GM18511 (cell line): ENCODE measurements around the gene SLC22A3.
A peak's percentile ranks its signal among the peaks of the same experiment; 100 is the strongest.
"Not testable (repeated sequence)": the region's sequence is repeated elsewhere in the genome, so short reads cannot be mapped to it uniquely, and the experiment has no call there.

ENCODE experiments used
- ATAC-seq: cut with Tn5 transposase; IDR thresholded peaks from one replicate; pipeline ENCODE4 v1.9.1; 2021; ENCODE audit warnings: mild to moderate bottlenecking, moderate library complexity; ENCODE audit not compliant: unreplicated experiment

Gene SLC22A3

GRCh38 chr6:160368670-160369069 lies 20.5 kb downstream of the SLC22A3 start:
- ATAC-seq = no peak

GRCh38 chr6:160373601-160374000 lies 25.4 kb downstream of the SLC22A3 start:
- ATAC-seq = not testable (repeated sequence)

GRCh38 chr6:160374836-160375560 lies 26.8 kb downstream of the SLC22A3 start:
- no peak for ATAC-seq

- ATAC-seq = no peak
Observed at GRCh38 chr6:160375561-160375949, 27.4 kb downstream of the SLC22A3 start.

- no peak for ATAC-seq
Observed at GRCh38 chr6:160376445-160376844, 28.3 kb downstream of the SLC22A3 start.

GRCh38 chr6:160378218-160378617 lies 30.0 kb downstream of the SLC22A3 start:
- ATAC-seq = no peak

- no peak for ATAC-seq
Observed at GRCh38 chr6:160378882-160379281, 30.7 kb downstream of the SLC22A3 start.

- no peak for ATAC-seq
Observed at GRCh38 chr6:160379466-160379865, 31.3 kb downstream of the SLC22A3 start.

GRCh38 chr6:160382946-160383345 lies 34.8 kb downstream of the SLC22A3 start:
- ATAC-seq = no peak

- no peak for ATAC-seq
Observed at GRCh38 chr6:160386869-160387530, 38.8 kb downstream of the SLC22A3 start.

- ATAC-seq = no peak
Observed at GRCh38 chr6:160387916-160388643, 39.9 kb downstream of the SLC22A3 start.

GRCh38 chr6:160388922-160389321 lies 40.7 kb downstream of the SLC22A3 start:
- ATAC-seq = no peak

GRCh38 chr6:160391419-160392116 lies 43.4 kb downstream of the SLC22A3 start:
- no peak for ATAC-seq

GRCh38 chr6:160393442-160393841 lies 45.3 kb downstream of the SLC22A3 start:
- ATAC-seq = not testable (repeated sequence)

- ATAC-seq = no peak
Observed at GRCh38 chr6:160393891-160394653, 45.9 kb downstream of the SLC22A3 start.

- ATAC-seq = no peak
Observed at GRCh38 chr6:160394654-160395035, 46.5 kb downstream of the SLC22A3 start.

GRCh38 chr6:160395187-160395586 lies 47.0 kb downstream of the SLC22A3 start:
- no peak for ATAC-seq

GRCh38 chr6:160396292-160396691 lies 48.1 kb downstream of the SLC22A3 start:
- ATAC-seq = no peak

- ATAC-seq = peak; percentile 94
Observed at GRCh38 chr6:160398674-160399271, 50.6 kb downstream of the SLC22A3 start.

- no peak for ATAC-seq
Observed at GRCh38 chr6:160400446-160400845, 52.3 kb downstream of the SLC22A3 start.
